ENCODE data around the gene FILIP1L.

GRCh38 chr3:99859825-99860224 lies 254.5 kb downstream of the FILIP1L start:
- no peak for TF ChIP-seq CEBPB (IDR thresholded peaks at IDR 0.05; ENCODE audit: low read depth)
- TF ChIP-seq POLR2A (IDR thresholded peaks at IDR 0.05; ENCODE audit: borderline replicate concordance, extremely low read depth, insufficient read depth, insufficient read length): no peak
- TF ChIP-seq CTCF (IDR thresholded peaks at IDR 0.05 in 2 of 3, conservative IDR thresholded peaks at IDR 0.05 in 1 of 3; ENCODE audit: borderline replicate concordance in 1 of 3, insufficient read depth in 1 of 3, low read depth in 2 of 3, low read length in 2 of 3): no peak
- TF ChIP-seq REST (IDR thresholded peaks at IDR 0.05; ENCODE audit: low read depth): no peak
- no peak for TF ChIP-seq ZBTB33 (IDR thresholded peaks at IDR 0.05; ENCODE audit: extremely low read depth, insufficient replicate concordance, low read length)

Data from HCT116 (cell line).